IMR-90 (cell line): ENCODE measurements around the gene GAL. TPM values are rescaled to one million over a fixed set of nuclear protein-coding genes. Genes with fewer than 3 reads are reported as not detected.

Experiments used
- ATAC-seq: fragments of 200-7000 bp; cut with Tn5 transposase; 2 replicates; pipeline ENCODE4 v1.9.1; 2020; ENCODE audit warnings: low read depth, mild to moderate bottlenecking, moderate library complexity
- BruUV-seq: library from RNA; stranded (reverse); fragments of 400-500 nt; replicated peaks from 2 replicates; lab custom pipeline; 2021; lab: Mats Ljungman, UMichigan
- CTCF ChIA-PET: fragments of 300-600 bp; formaldehyde crosslinking; extraction: SDS; loops from one replicate; lab custom pipeline; 2021; ENCODE audit warnings: antibody characterized with exemption; lab: Yijun Ruan, JAX
- POLR2A ChIA-PET: fragments of 300-600 bp; sonication (Branson Sonifier 250); formaldehyde crosslinking; loops from one replicate; lab custom pipeline; 2022; ENCODE audit warnings: antibody characterized with exemption; ENCODE audit not compliant: unreplicated experiment; lab: Charles Lee
- DNase-seq: peaks from one replicate; pipeline ENCODE4 v3.0.0; 2013
- H2AFZ ChIP-seq: replicated peaks from 2 replicates; pipeline ENCODE3; 2013; ENCODE audit warnings: low read length, mild to moderate bottlenecking; ENCODE audit not compliant: poor library complexity
- H2AK5ac ChIP-seq: 2 replicates; pipeline ENCODE4 v1.6.1; 2013; ENCODE audit warnings: low read depth, low read length, inconsistent platforms
- H2AK9ac ChIP-seq: replicated peaks from 2 replicates; pipeline ENCODE3; 2013; ENCODE audit warnings: mild to moderate bottlenecking, low read depth, low read length, moderate library complexity; ENCODE audit not compliant: poor library complexity
- H2BK120ac ChIP-seq: 2 replicates; pipeline ENCODE4 v1.6.1; 2013; ENCODE audit warnings: low read depth, low read length, inconsistent platforms
- H2BK15ac ChIP-seq: 3 replicates; pipeline ENCODE4 v1.6.1; 2013; ENCODE audit warnings: low read depth, low read length, inconsistent platforms
- H2BK20ac ChIP-seq: 2 replicates; pipeline ENCODE4 v1.6.1; 2013; ENCODE audit warnings: low read depth, mild to moderate bottlenecking, inconsistent platforms, low read length, moderate library complexity
- H2BK5ac ChIP-seq: 2 replicates; pipeline ENCODE4 v1.6.1; 2013; ENCODE audit warnings: mild to moderate bottlenecking, low read depth, low read length, inconsistent platforms; ENCODE audit not compliant: poor library complexity, severe bottlenecking
- H3K14ac ChIP-seq: replicated peaks from 2 replicates; pipeline ENCODE4 v1.6.1; 2013; ENCODE audit warnings: low read depth, low read length, inconsistent platforms
- H3K18ac ChIP-seq: 2 replicates; pipeline ENCODE4 v1.6.1; 2013; ENCODE audit warnings: low read depth, low read length, control low read depth
- H3K23ac ChIP-seq: 2 replicates; pipeline ENCODE4 v1.6.1; 2013; ENCODE audit warnings: low read depth, low read length, inconsistent platforms
- H3K27ac ChIP-seq: 2 replicates; pipeline ENCODE4 v1.5.1; 2013; ENCODE audit warnings: mild to moderate bottlenecking, control low read depth, low read length; ENCODE audit not compliant: insufficient read depth
- H3K27me3 ChIP-seq: 2 replicates; pipeline ENCODE4 v1.6.1; 2013; ENCODE audit warnings: low read length; ENCODE audit not compliant: control insufficient read depth, insufficient read depth
- H3K36me3 ChIP-seq: 2 replicates; pipeline ENCODE4 v1.6.1; 2013; ENCODE audit warnings: low read length, mixed read lengths; ENCODE audit not compliant: control insufficient read depth, insufficient read depth
- H3K4ac ChIP-seq: 2 replicates; pipeline ENCODE4 v1.6.1; 2013; ENCODE audit warnings: low read depth, low read length, inconsistent platforms
- H3K4me1 ChIP-seq: 2 replicates; pipeline ENCODE4 v1.6.1; 2013; ENCODE audit warnings: low read length, mixed read lengths; ENCODE audit not compliant: control insufficient read depth, insufficient read depth
- H3K4me2 ChIP-seq: 2 replicates; pipeline ENCODE4 v1.6.1; 2013; ENCODE audit warnings: low read depth, mild to moderate bottlenecking, control low read depth, low read length, moderate library complexity
- H3K4me3 ChIP-seq: 2 replicates; pipeline ENCODE4 v1.5.1; 2013; ENCODE audit warnings: low read depth, mild to moderate bottlenecking, control low read depth, low read length, moderate library complexity; ENCODE audit not compliant: insufficient read depth
- H3K56ac ChIP-seq: 2 replicates; pipeline ENCODE4 v1.6.1; 2013; ENCODE audit warnings: low read length, inconsistent platforms; ENCODE audit not compliant: insufficient read depth; ENCODE audit errors: extremely low read depth
- H3K79me1 ChIP-seq, 2 experiments: 2 replicates each; pipeline ENCODE4 v1.6.1; 2013; ENCODE audit warnings: low read length in 2 of 2, inconsistent platforms in 1 of 2, low read depth in 1 of 2
- H3K9ac ChIP-seq: 2 replicates; pipeline ENCODE4 v1.6.1; 2013; ENCODE audit warnings: low read depth, low read length, control low read depth
- H3K9me1 ChIP-seq: 2 replicates; pipeline ENCODE4 v1.6.1; 2013; ENCODE audit warnings: low read length, inconsistent platforms; ENCODE audit not compliant: insufficient read depth
- H3K9me3 ChIP-seq: 2 replicates; pipeline ENCODE4 v1.6.1; 2013; ENCODE audit warnings: low read length; ENCODE audit not compliant: control insufficient read depth, insufficient read depth
- H4K20me1 ChIP-seq: 2 replicates; pipeline ENCODE4 v1.6.1; 2013; ENCODE audit warnings: low read length, inconsistent platforms; ENCODE audit not compliant: insufficient read depth
- H4K5ac ChIP-seq: 2 replicates; pipeline ENCODE4 v1.6.1; 2013; ENCODE audit warnings: mild to moderate bottlenecking, low read depth, low read length, control low read depth
- H4K8ac ChIP-seq, 2 experiments: 2 replicates each; pipeline ENCODE4 v1.6.1; 2013; ENCODE audit warnings: low read depth in 2 of 2, low read length in 2 of 2, control low read depth in 1 of 2, inconsistent platforms in 1 of 2
- H4K91ac ChIP-seq: 2 replicates; pipeline ENCODE4 v1.6.1; 2013; ENCODE audit warnings: low read depth, low read length, inconsistent platforms; ENCODE audit not compliant: insufficient read depth
- BHLHE40 ChIP-seq: fragments of 150-350 bp; IDR thresholded peaks from 2 replicates; pipeline ENCODE4 v1.6.1; 2016; ENCODE audit warnings: mild to moderate bottlenecking, low read depth, low read length
- CEBPB ChIP-seq: IDR thresholded peaks from 2 replicates; pipeline ENCODE4 v1.6.1; 2012; ENCODE audit warnings: low read depth, low read length, improper control_type of control experiment
- CHD1 ChIP-seq: IDR thresholded peaks from 2 replicates; pipeline ENCODE4 v1.6.1; 2012; ENCODE audit warnings: low read depth, low read length, improper control_type of control experiment
- FOS ChIP-seq: fragments of 150-350 bp; IDR thresholded peaks from 2 replicates; pipeline ENCODE4 v1.6.1; 2016; ENCODE audit warnings: low read depth, low read length
- MAFK ChIP-seq: IDR thresholded peaks from 2 replicates; pipeline ENCODE4 v1.6.1; 2012; ENCODE audit warnings: low read depth, low read length, improper control_type of control experiment
- MXI1 ChIP-seq: IDR thresholded peaks from 2 replicates; pipeline ENCODE4 v1.6.1; 2012; ENCODE audit warnings: low read depth, mild to moderate bottlenecking, low read length, moderate library complexity, borderline replicate concordance
- POLR2A ChIP-seq: IDR thresholded peaks from 2 replicates; pipeline ENCODE4 v1.6.1; 2012; ENCODE audit warnings: mild to moderate bottlenecking, low read depth, low read length
- RAD21 ChIP-seq: IDR thresholded peaks from 2 replicates; pipeline ENCODE4 v1.6.1; 2012; ENCODE audit warnings: low read length, improper control_type of control experiment
- RCOR1 ChIP-seq: IDR thresholded peaks from 2 replicates; pipeline ENCODE4 v1.6.1; 2012; ENCODE audit warnings: mild to moderate bottlenecking, low read length, improper control_type of control experiment; ENCODE audit not compliant: insufficient replicate concordance
- SMC3 ChIP-seq: fragments of 150-350 bp; IDR thresholded peaks from 2 replicates; pipeline ENCODE4 v1.6.1; 2016; ENCODE audit warnings: low read depth, mild to moderate bottlenecking, antibody characterized with exemption, low read length, moderate library complexity
- WGBS, 2 experiments: methylation state at CpG; one replicate each; pipeline versions ENCODE4 v1.1.5 to v1.1.7; 2013; ENCODE audit warnings: missing lambda C conversion rate in 2 of 2; ENCODE audit not compliant: insufficient read length in 1 of 2; ENCODE audit errors: extremely low coverage in 2 of 2; 5-methylcytosine and 5-hydroxymethylcytosine counted together
- dilution Hi-C: fragments of 300-500 bp; cut with HindIII; formaldehyde crosslinking; loops from one replicate; pipeline ENCODE4 v1.14.3; 2018; ENCODE audit warnings: low sequenced_read_pairs; ENCODE audit not compliant: unreplicated experiment
- in situ Hi-C: fragments of 300-500 bp; cut with MboI; formaldehyde crosslinking; loops from 3 replicates; pipeline ENCODE4 v1.14.3; 2019; ENCODE audit warnings: low sequenced_read_pairs, inconsistent platforms, mixed read lengths
- intact Hi-C: fragments of 100-400 bp; cut with micrococcal nuclease; formaldehyde crosslinking; loops from 2 replicates; pipeline ENCODE4 v1.10.0; 2022
- polyA plus RNA-seq, 3 experiments: library from polyadenylated mRNA; depleted of rRNA; stranded (reverse); fragments of >200 nt; gene quantifications; 2 replicates each; pipeline ENCODE4 v1.2.3, GENCODE V29; 2012; ENCODE audit warnings: low replicate concordance in 1 of 3
- total RNA-seq: library from RNA; depleted of rRNA; stranded (reverse); fragments of >200 nt; gene quantifications from 2 replicates; pipeline ENCODE4 v1.2.3, GENCODE V29; 2012
- TF ChIP-seq, protein P1 (sequence below): fragments of 150-350 bp; IDR thresholded peaks from 2 replicates; pipeline ENCODE4 v1.6.1; 2016; ENCODE audit warnings: low read depth, mild to moderate bottlenecking, low read length, moderate library complexity, borderline replicate concordance
- TF ChIP-seq, protein P2 (sequence below): conservative IDR thresholded peaks from 2 replicates; pipeline ENCODE4 v1.5.1; 2012; ENCODE audit warnings: mild to moderate bottlenecking, low read depth, low read length, improper control_type of control experiment
- TF ChIP-seq, protein P3 (sequence below): fragments of 150-350 bp; IDR thresholded peaks from 2 replicates; pipeline ENCODE4 v1.6.1; 2017; ENCODE audit warnings: mild to moderate bottlenecking, antibody characterized with exemption, low read length, low read depth

Gene GAL
- total and polyA plus RNA-seq, 2 of the 4 experiments (the other 2 are of a cell fraction), result 2.0 TPM; not detected in 1

DNA sequence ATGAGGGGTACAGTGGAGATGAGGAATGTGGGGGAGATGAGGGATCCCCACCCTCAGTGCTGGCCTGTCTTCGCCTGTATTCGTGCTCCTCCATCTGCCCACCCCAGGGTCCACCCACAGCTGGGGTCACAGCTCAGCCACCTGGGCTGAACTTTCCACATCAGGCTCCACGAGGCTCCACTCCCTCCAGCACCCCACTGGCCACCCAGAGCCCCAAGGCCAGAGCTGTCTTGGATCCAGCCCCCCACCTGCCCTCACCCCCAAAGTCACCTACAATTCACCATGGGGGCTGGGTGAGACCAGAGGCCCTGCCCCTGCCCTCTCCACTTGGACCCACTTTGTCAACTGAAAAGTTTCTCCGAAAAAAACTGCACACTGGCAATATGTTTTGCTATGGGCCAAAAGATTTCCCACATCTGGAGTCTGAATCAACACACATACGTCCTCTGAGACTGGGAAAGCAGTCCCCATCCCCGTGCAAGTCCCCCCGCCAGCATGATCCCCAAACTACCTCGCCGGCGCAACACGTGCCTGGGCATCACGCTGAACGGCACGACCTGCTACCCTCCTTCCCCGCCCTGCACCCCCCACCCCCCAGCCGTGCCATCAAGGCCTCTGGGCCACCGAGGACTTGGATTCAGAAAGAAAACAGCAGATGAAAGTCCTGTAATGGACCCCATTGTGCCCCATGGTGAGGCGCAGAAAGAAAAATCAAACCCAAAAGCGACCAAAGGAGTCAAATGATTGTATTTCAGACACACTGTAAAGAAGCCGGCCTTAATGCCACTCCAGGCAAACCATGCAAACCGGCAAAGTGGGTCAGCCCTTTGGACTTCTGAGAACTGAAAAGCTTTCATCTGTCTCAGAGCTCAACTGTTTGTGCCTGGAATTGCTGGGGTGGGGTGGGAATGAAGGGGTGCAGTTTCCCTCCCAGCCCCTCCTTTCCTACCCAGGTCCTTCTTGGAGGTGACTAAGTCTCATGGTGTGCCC lies 16.5 kb upstream of the GAL start:
- Histone ChIP-seq H4K20me1 (no peaks in the 10 kb centered on the region), H3K9me1 (no peaks in the 10 kb centered on the region), H3K9ac (no peak overlapping the region), H3K4me1 (no peaks in the 10 kb centered on the region), H3K23ac (no peak overlapping the region), H2AK5ac (no peak overlapping the region), H3K27ac (no peak overlapping the region), H2BK15ac (no peak overlapping the region), H2AK9ac (no peak overlapping the region), H3K56ac (no peak overlapping the region), H4K8ac (no peak overlapping the region), H2BK20ac (no peak overlapping the region), H4K91ac (no peak overlapping the region), H3K4me2 (no peak overlapping the region), H3K27me3 (peaks cover 27% of the 10 kb centered on the region), H2AFZ (no peak overlapping the region), H3K18ac (no peak overlapping the region), H3K79me1 (no peaks in the 10 kb centered on the region), H3K36me3 (no peaks in the 10 kb centered on the region), H4K5ac (no peak overlapping the region), H3K4ac (no peak overlapping the region), H3K14ac (no peak overlapping the region), H2BK120ac (no peak overlapping the region), H3K4me3 (no peak overlapping the region), H3K9me3 (peaks cover under 1% of the 10 kb centered on the region), H2BK5ac (no peak overlapping the region)
- no peak for ATAC-seq
- intact Hi-C loops (no loop called here), in situ Hi-C loops (no loop called here), dilution Hi-C loops (no loop called here)
- TF ChIP-seq CEBPB, result no peak
- TF ChIP-seq, protein P1, sequence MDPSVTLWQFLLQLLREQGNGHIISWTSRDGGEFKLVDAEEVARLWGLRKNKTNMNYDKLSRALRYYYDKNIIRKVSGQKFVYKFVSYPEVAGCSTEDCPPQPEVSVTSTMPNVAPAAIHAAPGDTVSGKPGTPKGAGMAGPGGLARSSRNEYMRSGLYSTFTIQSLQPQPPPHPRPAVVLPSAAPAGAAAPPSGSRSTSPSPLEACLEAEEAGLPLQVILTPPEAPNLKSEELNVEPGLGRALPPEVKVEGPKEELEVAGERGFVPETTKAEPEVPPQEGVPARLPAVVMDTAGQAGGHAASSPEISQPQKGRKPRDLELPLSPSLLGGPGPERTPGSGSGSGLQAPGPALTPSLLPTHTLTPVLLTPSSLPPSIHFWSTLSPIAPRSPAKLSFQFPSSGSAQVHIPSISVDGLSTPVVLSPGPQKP, result no peak
- no peak for TF ChIP-seq CHD1
- no peak for TF ChIP-seq MAFK
- TF ChIP-seq MXI1, result no peak
- TF ChIP-seq BHLHE40, result no peak
- TF ChIP-seq, protein P2, sequence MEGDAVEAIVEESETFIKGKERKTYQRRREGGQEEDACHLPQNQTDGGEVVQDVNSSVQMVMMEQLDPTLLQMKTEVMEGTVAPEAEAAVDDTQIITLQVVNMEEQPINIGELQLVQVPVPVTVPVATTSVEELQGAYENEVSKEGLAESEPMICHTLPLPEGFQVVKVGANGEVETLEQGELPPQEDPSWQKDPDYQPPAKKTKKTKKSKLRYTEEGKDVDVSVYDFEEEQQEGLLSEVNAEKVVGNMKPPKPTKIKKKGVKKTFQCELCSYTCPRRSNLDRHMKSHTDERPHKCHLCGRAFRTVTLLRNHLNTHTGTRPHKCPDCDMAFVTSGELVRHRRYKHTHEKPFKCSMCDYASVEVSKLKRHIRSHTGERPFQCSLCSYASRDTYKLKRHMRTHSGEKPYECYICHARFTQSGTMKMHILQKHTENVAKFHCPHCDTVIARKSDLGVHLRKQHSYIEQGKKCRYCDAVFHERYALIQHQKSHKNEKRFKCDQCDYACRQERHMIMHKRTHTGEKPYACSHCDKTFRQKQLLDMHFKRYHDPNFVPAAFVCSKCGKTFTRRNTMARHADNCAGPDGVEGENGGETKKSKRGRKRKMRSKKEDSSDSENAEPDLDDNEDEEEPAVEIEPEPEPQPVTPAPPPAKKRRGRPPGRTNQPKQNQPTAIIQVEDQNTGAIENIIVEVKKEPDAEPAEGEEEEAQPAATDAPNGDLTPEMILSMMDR, result no peak
- no peak for TF ChIP-seq FOS
- no peak for TF ChIP-seq RCOR1
- TF ChIP-seq POLR2A, result no peak
- TF ChIP-seq SMC3, result no peak
- TF ChIP-seq, protein P3, sequence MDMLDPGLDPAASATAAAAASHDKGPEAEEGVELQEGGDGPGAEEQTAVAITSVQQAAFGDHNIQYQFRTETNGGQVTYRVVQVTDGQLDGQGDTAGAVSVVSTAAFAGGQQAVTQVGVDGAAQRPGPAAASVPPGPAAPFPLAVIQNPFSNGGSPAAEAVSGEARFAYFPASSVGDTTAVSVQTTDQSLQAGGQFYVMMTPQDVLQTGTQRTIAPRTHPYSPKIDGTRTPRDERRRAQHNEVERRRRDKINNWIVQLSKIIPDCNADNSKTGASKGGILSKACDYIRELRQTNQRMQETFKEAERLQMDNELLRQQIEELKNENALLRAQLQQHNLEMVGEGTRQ, result no peak
- no peak for TF ChIP-seq RAD21
- 68% methylated on average over 11 of the region's 21 CpGs; no CpG with 5 or more reads in 1 of the 2 experiments for whole genome bisulfite sequencing, 2 experiments
- CTCF ChIA-PET, result no interaction called here
- BruUV-seq, result no TSS peak
- DNase-seq, result no peak
- POLR2A ChIA-PET, result no interaction called here
